ENCODE data around the gene SLC25A47.

The SLC25A47 gene

DNA sequence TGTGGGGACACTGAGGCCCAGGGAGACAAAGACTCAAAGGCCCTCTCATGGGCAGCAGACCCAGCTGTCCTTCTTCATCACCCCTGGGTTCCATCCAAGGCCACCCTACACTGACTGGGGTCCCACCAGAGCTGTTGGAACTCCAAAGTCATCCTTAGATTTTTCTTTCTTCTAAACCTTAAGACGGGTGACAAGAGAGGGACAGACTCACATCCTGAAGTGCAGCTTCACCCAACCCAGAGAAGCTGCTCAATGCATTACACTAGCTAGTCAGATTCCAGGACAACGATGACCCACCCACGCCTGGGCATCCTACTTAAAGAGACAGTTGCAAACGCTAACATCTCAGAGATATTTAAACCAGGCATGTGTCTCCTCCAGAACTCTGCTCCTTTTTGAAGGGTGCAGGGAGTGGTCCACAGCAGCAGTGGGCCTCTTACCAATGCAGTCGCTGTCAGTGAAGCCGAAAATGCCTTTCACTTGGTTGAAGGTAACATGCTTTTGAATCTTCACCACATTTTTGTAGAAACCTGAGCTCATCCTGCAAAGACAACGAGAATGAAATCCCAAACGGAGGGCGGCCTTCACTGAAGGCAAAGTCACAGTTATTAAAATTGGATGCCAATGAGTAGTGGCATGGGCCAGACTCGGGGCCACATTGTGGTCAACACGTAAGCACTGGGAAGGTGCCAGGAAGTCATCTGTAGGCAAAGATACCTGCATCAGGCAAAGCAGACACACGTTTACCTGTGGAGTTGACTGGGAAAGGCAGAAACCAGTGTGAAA is 23.4 kb downstream of the SLC25A47 start:
- DNase-seq (ENCODE audit: low read depth in 2 of 2) = no peak

DNA sequence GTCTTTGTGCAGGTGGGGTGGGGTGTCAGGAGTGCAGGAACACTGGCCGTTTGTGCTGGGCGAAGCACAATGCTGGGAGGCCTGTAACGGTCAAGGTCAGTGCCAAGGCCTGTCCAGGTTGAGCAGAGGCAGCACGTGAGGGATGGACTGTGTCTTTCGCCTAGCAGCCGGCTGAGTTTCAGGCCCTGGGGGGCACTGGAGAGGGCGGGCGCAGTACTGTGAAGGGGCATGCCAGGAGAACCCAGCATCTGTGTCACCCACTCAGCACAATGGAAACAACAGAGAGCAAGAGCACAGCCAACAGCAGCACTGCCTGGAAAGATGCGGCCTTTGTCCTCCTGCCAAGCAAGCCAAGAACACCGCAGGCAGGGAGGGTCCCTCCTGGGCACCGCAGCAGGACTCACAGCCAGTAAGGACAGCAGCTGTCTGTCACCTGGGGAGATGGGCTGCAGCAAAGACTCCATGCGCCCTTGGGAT is 25.2 kb downstream of the SLC25A47 start:
- DNase-seq (ENCODE audit: low read depth in 2 of 2) = no peak

DNA sequence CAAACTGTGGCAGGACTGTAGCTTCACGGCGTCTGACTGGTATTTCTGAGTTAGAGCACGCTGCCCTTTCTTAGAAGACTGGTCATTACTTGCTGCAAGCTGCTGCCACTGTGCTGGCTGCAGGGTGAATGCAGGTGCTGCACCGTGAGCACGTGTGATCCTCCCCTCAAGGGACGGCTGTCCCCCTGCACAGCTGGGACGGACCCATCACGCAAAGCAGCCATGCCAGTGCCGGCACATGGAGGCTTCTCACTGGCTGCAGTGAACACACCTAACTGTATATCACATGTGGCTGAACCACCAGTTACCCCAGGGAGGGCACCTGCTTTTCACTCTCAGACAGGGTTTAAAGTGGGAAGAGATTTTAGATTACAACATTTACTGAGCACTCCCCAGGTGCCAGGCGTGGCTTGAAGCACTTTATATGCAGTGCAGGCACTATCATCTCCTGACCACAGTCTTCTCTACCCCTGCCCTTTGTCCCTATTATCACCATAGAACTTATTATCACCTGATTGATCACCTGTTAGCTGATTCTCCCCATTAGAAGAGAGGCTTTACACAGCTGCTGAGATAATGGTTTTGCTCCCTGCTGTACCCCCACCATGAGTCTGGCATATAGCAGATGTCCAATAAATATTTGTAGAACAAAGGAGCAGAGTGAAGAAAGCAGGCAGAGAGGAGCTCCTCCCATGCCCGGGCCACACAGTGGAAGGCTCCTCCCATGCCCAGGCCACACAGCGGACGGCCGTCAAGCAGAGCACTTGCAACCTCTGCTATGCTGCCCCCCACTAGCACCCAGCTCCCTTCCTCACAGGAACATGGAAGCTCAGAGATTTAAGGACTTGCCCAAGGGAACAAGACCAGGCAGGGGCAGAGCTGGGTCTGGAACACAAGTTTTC is 25.9 kb downstream of the SLC25A47 start:
- no peak for DNase-seq (ENCODE audit: low read depth in 2 of 2)

DNA sequence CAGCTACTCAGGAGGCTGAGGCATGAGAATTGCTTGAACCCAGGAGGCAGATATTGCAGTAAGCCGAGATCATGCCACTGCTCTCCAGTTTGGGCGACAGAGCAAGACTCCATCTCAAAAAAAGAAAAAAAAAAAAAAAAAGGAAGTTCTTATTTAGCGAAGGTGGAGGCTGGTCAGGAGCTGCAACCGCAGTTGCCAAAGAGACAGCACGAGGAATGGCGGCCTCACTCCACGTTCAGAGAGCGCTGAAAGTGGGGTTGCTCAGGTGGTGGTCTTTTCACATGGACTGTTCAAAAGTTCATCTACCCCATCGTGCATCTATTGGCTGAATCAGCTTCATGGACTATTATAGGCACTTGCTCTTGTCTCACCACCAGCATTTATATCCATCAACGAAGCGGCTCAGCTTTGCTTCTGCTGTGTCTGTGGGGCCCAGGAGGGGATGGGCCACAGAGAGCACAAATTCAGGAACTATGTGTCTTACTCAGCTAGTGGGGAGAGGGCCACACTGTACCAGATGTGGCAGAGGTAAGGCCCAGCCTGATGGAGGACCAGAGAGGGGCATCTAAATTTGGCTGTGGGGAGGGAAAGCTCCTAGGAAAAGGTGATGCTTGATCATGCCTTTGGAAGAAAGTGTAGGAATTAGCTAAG is 27.3 kb downstream of the SLC25A47 start:
- DNase-seq (ENCODE audit: low read depth in 2 of 2) = no peak

DNA sequence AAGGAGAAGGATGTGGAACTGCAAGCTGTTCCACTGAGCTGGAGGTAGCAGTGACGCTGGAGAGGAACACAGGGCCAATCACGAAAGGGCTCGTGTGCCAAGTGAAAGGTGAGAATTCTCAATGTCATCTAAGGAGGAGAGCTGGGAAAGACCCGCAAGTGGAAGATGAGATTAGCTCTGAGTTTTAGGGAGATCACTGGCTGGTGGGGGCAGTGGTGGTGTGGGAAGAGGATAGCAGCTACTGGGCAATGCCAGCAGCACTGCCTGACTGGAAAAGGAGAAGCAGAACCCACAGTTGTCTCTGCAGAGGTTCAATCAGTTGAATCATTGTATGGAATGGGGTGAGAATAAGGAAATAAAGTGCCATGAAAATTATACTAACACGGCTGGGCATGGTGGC is 27.8 kb downstream of the SLC25A47 start:
- no peak for DNase-seq (ENCODE audit: low read depth in 2 of 2)

DNA sequence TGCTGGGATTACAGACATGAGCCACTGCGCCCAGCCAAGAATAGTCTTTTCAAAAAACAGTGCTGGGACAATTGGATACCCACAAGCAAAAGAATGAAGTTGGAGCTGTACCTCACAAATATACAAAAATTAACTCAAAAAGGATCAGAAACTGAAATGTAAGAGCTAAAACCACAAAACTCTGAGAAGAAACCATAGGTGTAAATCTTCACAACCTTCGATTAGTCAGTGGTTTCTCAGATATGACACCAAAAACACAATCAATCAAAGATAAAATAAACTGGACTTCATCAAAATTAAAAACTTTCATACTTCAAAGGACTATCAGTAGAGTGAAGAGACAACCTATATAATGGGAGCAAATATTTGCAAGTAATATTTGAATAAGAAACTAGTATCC is 35.3 kb downstream of the SLC25A47 start:
- DNase-seq (ENCODE audit: low read depth in 2 of 2) = no peak

DNA sequence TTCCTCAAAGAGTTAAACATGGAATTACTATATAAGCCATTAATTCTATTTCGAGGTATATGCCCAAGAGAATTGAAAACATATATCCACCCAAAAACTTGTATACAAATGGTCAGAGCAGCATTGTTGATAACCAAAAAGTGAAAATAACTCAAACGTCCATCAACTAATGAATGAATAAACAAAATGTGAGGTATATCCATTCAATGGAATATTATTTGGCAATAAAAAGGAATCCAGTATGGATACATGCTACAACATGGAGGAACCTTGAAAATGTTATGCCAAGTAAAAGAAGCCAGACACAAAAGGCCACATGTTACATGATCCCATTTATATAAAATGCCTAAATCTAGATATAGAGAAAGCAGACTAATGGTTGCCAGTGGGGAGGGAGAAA is 36.0 kb downstream of the SLC25A47 start:
- no peak for DNase-seq (ENCODE audit: low read depth in 2 of 2)

DNA sequence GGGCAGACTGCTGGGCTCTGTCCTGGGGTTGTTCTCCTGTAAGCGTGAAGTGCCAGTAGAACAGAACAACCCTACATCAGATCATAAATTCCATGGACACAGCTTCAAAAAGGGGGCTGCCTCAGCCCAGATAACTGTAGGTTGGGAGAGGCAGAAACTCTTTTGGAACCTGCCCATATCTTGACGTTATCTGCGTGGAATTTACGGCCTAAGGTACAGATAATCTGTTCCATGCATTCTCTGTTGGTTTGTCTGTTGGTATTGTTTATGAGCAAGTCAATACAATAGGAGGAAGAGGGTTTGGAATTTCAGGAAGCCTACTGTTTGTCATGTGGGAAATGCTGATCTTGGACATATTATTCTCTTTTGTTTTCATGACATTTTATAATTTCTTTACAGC is 36.7 kb downstream of the SLC25A47 start:
- DNase-seq (ENCODE audit: low read depth in 2 of 2) = no peak

DNA sequence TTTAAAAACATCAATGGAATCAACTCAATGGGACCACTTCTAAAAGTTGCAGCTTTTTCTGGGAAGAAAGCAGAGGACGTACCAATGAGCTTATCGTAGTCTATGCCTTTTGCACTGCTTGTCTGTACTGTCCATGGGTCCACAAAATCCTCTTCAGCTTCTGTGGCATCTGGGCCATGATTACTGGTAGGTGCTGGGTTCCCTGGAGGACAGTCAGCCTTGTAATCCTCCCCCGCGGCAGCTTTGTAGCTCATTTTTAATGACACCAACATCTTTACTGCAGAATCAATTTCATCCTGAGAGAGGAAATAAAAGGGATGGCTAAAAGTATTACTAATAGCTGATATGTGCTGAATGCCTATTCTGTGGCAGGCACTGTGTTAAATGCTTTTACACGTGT is 38.5 kb downstream of the SLC25A47 start:
- DNase-seq (ENCODE audit: low read depth in 2 of 2) = no peak

DNA sequence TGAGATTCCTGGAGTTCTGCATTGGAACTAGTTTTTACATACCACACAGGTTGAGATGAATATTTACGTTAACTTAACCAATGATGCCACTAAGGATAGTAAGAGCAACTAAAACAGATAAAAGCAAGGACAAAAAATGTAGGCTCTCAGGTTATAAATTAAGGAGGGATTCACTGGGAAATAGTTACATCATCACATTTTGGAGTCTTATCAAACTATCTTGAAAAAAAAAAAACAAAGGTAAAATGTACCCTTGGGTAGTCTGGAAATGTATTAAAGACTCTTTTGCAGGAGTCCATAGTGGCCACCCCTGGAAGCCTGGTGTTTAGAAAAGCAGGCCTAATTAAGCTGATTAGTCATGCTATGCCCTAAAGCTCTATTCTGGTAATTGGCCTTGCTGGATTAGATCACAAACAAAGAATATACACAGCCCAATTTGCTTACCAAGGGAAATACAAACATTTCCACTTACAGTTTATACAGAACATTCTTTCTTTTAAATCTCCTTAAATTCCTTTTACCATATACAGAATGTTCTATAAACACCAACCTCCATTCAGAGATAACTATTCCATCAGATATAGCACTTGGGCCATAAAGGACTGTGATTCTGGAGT is 39.3 kb downstream of the SLC25A47 start:
- no peak for DNase-seq (ENCODE audit: low read depth in 2 of 2)

DNA sequence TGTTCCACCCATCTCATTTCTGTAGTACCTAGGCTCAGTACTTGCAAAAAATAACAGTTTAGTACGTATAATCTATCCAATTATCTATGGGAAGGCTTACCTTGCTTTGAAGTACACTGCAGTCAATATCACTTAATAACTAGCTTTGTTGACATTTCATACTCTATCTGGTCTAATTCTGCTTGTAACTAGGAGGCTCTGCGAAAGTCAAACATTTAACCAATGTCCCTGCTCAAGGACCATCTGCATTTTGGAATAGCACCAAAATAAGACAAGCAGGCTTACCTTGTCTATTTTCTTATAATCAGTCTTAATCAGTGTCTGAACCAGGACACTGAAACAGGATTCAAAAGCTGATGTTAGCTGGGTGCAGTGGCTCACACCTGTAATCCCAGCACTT is 39.9 kb downstream of the SLC25A47 start:
- DNase-seq (ENCODE audit: low read depth in 2 of 2) = no peak

DNA sequence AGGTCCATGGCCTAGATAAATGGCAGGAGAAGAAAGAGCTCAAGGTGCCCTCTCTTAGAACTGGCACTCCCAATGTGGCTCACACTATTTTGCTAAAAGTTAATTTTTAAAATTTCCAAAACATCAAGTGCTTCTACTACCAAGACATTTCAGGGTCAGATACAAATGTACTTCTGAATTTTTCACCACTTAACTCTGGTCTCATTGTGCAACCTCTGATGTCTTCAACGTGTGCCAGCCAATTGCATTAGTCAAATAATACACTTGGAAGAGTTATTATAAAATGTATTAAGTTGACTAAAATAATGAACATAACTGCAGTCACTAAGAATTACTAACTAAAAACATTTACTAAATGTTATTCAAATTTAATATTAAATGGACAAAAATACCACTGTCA is 41.3 kb downstream of the SLC25A47 start:
- DNase-seq (ENCODE audit: low read depth in 2 of 2) = no peak

DNA sequence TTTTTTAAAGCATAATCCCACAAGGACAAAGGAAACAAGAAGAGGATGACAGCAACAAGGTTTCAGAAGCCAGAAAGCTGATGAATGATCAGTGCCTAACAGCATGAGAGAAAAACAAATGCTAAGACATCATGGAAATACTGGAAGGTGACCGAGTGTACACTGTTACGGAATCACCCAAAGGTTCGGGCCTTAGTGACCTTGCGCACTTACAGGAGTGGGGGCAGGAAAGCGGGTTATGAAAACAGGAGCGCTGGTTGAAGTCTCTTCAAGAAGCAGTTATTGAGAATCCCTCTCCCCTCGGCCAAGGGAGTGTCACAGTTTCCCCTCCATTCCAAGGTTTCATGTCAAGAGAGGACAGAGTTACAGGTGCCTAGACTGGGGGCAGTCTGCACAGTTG is 42.6 kb downstream of the SLC25A47 start:
- no peak for DNase-seq (ENCODE audit: low read depth in 2 of 2)

DNA sequence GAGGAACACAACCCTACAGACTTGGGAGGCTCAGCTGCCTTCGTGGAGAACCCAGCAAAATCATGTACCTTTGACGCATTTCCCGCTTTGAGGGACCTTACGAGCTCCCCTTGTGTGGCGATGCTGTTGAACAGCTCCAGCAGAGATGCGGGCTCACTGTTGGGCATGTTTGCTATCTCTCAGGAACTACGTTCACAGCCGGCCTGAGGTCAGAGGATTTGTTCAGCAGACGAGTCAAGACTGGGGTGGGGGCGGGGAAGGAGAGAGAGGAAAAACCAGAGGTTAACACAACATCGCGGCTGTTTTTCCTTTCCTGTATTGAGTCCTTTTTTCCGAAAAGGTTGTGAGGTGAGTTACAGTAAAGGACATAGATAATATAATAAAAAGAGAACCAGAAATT is 45.9 kb downstream of the SLC25A47 start:
- DNase-seq (ENCODE audit: low read depth in 2 of 2) = no peak

DNA sequence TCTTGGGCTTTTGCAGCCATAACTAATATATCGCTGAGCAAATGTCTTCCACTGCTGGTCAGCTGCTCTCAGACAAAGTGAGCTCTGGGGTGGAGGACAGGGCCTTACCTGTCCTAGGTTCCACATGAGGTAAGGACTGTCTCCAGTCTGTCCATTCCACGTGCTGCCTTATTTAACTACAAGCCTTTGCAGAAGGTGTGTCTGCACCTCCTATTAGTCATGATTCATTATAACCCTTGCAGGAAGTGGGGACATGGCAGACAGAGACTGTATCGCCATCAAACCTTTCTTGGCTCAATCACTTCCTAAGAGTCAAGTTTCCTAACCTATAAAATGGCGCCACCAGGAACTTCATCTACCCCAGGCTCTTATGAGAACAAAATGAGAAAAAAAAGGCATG is 46.9 kb downstream of the SLC25A47 start:
- no peak for DNase-seq (ENCODE audit: low read depth in 2 of 2)

DNA sequence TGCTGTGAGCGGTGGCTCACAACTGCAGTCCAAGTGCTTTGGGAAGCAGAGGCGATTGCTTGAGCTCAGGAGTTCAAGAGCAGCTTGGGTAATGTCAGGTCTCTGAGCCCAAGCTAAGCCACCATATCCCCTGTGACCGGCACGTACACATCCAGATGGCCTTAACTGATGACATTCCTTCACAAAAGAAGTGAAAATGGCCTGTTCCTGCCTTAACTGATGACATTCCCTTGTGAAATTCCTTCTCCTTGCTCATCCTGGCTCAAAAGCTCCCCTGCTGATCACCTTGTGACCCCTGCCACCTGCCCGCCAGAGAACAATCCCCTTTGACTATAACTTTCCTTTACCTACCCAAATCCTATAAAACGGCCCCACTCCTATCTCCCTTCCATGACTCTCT is 48.6 kb downstream of the SLC25A47 start:
- DNase-seq (ENCODE audit: low read depth in 2 of 2) = no peak

DNA sequence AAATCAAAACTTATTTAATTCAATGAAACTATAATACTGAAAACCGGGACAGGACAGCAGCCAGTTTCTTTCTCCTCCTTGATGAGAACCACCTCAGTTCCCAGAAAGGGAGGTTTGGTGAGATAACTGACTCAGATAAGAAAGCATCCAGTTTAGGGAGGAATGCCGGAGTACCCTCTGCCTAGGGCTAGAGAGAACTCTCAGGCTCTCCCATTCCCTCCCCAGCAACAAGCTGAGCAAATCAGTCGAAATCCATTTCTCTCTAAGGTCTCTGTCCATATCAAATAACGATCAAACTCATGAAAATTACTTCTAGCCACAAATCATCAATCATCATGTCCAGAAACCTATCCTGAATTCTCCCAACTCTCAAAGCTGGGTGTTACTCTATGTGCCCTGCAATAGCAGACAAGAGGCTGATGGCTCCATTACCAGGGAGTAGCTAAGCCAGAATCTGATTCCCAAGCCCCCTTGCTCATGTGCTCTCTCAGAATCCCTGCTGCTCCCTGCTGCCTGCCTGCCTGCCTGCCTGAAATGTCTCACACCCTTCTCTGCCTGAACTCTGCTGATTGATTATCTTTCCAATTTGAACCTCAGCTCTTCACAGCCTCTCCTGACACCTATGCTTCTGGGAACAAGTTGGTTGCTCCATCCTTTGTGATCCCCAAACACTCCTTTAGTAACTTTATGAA is 49.4 kb downstream of the SLC25A47 start:
- DNase-seq (ENCODE audit: low read depth in 2 of 2) = no peak

DNA sequence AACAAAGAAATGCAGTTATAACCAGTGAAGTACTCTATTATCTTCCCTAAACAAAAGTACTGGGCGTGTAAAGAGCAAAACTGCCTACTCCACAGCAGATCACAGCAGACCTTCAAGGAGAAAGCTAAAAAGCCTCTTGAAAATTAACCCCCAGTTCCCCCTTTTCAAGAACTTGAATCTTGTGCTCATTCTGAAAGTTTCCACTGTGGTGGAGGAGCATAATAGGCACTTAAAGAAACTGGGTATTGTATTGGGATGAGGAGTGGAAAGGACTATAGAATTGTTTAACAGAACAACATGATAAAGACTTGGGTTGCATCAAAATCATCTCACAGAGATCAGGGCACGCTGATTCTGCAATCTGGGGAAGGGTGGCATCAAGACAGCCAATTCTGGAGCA is 51.1 kb downstream of the SLC25A47 start:
- DNase-seq (ENCODE audit: low read depth in 2 of 2) = no peak

DNA sequence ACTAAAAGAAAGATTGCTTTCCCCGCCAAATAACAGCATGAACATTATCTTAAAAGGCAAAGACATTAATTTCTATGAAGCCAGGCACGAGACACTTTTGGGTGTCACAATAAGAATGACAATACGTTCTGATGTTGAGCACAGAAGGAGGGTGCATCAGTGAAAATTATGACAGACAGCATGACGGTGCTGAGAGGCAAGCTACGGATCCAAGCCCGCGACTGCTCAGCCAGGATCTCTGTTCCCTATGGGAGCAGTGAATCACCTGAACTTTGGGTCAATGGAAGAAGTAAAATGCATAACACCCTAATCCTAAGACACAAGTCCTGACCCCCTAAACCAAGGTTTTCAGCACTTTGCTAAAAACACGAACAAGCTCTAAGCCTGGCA is 51.7 kb downstream of the SLC25A47 start:
- no peak for DNase-seq (ENCODE audit: low read depth in 2 of 2)

DNA sequence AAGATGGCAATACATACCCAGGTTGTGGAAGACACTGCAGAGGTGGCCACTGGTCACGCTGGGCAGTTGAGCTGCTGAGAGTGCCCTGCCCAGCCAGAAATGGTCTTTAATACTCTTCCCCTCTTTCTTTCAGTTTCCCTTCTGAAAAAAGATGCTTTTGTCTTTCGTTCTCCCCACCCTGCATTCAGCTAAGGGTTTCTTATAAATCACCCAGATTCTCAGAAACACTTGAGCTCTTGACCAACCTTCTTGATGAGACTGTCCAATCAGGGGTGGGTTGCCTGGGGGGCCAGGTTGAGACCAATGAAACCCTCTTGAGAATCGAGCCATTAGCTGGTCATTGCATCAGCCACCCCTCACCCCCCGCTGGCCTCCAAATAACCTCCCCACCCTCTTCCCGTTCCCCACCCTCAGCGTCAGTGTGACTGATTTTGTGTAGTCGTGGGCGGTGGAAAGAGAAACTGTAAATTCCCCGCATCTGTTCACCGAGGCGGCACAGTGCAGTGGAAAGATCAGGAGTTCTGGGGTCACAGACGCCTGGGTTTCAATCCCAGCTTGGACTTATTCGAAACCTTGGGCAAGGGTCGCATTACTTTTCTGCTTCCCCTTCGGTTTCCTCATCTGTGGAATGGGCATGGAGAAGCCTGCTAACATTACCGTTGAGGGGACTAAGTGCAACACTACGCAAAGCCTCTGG is 52.3 kb downstream of the SLC25A47 start:
- peak; percentile 67 to 83 for DNase-seq (ENCODE audit: low read depth in 2 of 2)

Measured in stimulated activated CD4-positive, alpha-beta T cell treated with anti-CD3 and anti-CD28 coated beads, Interleukin-12 subunit alpha, Interleukin-12 subunit beta, amount 100 ng/mL, for 24 hours (primary cell).